Esophagus muscularis mucosa (tissue), 4 donors: Measurements from ENCODE around the gene CPNE7. TPM values are rescaled to one million over a fixed set of nuclear protein-coding genes. Genes with fewer than 3 reads are reported as not detected.

Experiments used
- DNase-seq: peaks from one replicate; pipeline ENCODE4 v3.0.0-alpha.2; 2017; ENCODE audit errors: extremely low spot score
- H3K27ac ChIP-seq, 4 donors: fragments of 200-600 bp; sonication (generic); replicated peaks in 1 of 4; 1 replicate in 3 of 4; 2 replicates in 1 of 4; pipeline ENCODE4 v1.5.1; 2016 to 2019; ENCODE audit warnings: mild to moderate bottlenecking in 1 of 4
- H3K27me3 ChIP-seq, 4 donors: fragments of 200-600 bp; sonication (generic); one replicate each; pipeline versions ENCODE4 v1.5.1 to v1.6.0; 2016 to 2019
- H3K36me3 ChIP-seq, 4 donors: fragments of 200-600 bp; sonication (generic); one replicate each; pipeline ENCODE4 v1.5.1; 2016 to 2019
- H3K4me1 ChIP-seq, 4 donors: fragments of 200-600 bp; sonication (generic); one replicate each; pipeline ENCODE4 v1.5.1; 2016 to 2019
- H3K4me3 ChIP-seq, 4 donors: fragments of 200-600 bp; sonication (generic); 1 replicate in 2 of 4; 2 replicates in 2 of 4; pipeline ENCODE4 v1.5.1; 2016 to 2019; ENCODE audit warnings: mild to moderate bottlenecking in 4 of 4, moderate library complexity in 1 of 4
- H3K9me3 ChIP-seq, 4 donors: fragments of 200-600 bp; sonication (generic); 1 replicate in 3 of 4; 2 replicates in 1 of 4; pipeline ENCODE4 v1.5.1; 2016 to 2019
- EP300 ChIP-seq: sonication (generic); formaldehyde crosslinking; IDR thresholded peaks from one replicate; pipeline ENCODE4 v1.6.1; 2017; ENCODE audit warnings: antibody characterized with exemption
- POLR2A ChIP-seq: fragments of 450-650 bp; IDR thresholded peaks from one replicate; pipeline ENCODE4 v1.6.1; 2017; ENCODE audit warnings: antibody characterized with exemption, moderate library complexity, mild to moderate bottlenecking, low read depth
- POLR2AphosphoS5 ChIP-seq, 2 donors: sonication (generic); formaldehyde crosslinking; IDR thresholded peaks; one replicate each; pipeline ENCODE4 v1.6.1; 2017; ENCODE audit warnings: antibody characterized with exemption in 2 of 2
- WGBS: methylation state at CpG from one replicate; pipeline ENCODE4 v1.1.5; 2018; 5-methylcytosine and 5-hydroxymethylcytosine counted together
- intact Hi-C: fragments of 100-400 bp; cut with DNase I; formaldehyde crosslinking; loops from one replicate; pipeline ENCODE4 v1.15.1; 2023
- total RNA-seq, 4 donors: library from RNA; depleted of rRNA; stranded (reverse); fragments of >200 nt; gene quantifications; one replicate each; pipeline versions ENCODE4 v1.1.0 to v1.2.1, GENCODE V29; 2016
- TF ChIP-seq, protein P1 (sequence below), 3 experiments: fragments of 200-600 bp in 2 of 3; fragments of 450-650 bp in 1 of 3; sonication (generic) in 2 of 3; IDR thresholded peaks; one replicate each; pipeline ENCODE4 v1.5.1; 2017 to 2019; ENCODE audit warnings: antibody characterized with exemption in 3 of 3, mild to moderate bottlenecking in 2 of 3, moderate library complexity in 1 of 3

Gene CPNE7
- total RNA-seq, 4 donors from 2014 or later: 0.83 to 1.7 (median 1.4) TPM; not detected in 1

DNA sequence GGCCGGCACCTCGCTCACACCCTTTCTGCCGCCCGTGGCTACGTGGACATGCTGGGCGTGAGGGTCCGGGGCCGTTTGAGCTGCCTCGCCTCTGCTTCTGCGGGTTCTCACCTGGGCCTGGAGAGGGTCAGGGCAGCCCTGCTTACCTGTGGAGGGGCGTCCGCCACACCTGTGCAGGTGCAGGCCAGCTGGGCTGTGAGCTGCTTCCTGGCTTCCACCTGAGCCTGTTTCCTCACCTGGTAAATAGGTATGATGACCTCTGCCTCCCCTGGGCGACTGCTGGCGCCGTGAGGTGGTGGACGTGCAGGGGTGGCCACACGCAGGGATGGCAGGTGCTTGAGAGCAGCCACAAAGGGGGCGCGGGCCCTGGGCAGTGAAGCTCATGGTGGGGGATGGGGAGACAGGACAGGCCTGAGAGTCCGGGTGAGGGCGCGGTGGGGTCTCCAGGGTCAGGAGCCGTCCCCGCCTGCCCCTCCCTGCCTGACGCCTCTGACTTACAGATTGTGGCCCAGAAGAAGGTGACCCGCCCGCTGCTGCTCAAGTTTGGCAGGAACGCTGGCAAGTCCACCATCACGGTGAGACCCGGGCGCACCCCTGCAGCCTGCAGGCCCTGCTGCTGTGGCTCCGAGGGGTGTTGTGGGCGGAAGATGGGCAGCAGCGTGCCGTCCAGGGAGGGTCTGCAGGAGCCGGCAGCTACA, 7.8 kb downstream of the CPNE7 start:
- WGBS: 88% methylated on average over 28 of the region's 36 CpGs
- intact Hi-C loops: no loop called here
- no peak overlapping the region for H3K27ac ChIP-seq
- no peak overlapping the region for H3K4me3 ChIP-seq
- DNase-seq: no peak
- no peaks in the 10 kb centered on the region for H3K9me3 ChIP-seq
- H3K4me1 ChIP-seq: peaks cover 0 to 6% (median 2%) of the 10 kb centered on the region in 4 donors
- H3K27me3 ChIP-seq: peaks cover 0 to 34% (median 0%) of the 10 kb centered on the region in 4 donors
- H3K36me3 ChIP-seq: no peaks in the 10 kb centered on the region
- no peak for TF ChIP-seq POLR2AphosphoS5 (IDR thresholded peaks at IDR 0.05)
- TF ChIP-seq, protein P1, sequence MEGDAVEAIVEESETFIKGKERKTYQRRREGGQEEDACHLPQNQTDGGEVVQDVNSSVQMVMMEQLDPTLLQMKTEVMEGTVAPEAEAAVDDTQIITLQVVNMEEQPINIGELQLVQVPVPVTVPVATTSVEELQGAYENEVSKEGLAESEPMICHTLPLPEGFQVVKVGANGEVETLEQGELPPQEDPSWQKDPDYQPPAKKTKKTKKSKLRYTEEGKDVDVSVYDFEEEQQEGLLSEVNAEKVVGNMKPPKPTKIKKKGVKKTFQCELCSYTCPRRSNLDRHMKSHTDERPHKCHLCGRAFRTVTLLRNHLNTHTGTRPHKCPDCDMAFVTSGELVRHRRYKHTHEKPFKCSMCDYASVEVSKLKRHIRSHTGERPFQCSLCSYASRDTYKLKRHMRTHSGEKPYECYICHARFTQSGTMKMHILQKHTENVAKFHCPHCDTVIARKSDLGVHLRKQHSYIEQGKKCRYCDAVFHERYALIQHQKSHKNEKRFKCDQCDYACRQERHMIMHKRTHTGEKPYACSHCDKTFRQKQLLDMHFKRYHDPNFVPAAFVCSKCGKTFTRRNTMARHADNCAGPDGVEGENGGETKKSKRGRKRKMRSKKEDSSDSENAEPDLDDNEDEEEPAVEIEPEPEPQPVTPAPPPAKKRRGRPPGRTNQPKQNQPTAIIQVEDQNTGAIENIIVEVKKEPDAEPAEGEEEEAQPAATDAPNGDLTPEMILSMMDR (IDR thresholded peaks at IDR 0.05): no peak
- TF ChIP-seq EP300: no peak
- TF ChIP-seq POLR2A: no peak

DNA sequence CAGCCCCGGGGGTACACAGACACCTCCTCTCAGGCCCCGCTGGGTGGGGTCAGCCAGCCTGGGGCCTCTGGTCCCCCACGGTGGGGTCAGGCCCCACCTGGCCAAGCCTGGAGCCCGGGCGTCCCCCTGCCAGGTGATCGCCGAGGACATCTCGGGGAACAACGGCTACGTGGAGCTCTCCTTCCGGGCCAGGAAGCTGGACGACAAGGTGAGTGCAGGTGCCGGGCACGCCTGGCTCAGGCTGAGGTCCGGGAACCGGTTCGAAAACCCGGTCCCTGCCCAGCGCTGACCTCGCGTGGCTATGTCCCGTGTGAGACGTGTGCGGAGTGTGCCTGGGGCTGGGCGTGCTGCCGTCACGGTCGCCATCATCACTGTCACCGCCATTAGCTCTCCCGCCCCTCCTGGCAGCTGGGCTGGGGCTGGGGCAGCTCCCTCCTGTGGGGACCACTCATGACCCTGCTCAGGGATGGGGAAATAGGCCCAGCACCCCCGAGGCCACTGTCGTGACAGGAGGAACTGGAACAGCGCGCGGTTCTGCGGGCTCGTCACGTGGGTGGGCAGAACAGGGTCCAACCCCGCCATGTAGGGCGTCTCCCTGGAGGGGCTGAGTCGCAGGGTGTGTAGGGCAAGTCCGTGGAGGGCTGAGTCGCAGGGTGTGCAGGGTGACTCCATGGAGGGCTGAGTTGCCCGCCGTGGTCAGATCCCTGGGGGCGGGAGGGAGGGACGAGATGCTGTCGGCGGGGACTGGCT, 8.5 kb downstream of the CPNE7 start:
- no peak for TF ChIP-seq POLR2AphosphoS5 (IDR thresholded peaks at IDR 0.05)
- no peak for TF ChIP-seq POLR2A
- TF ChIP-seq, protein P1 (IDR thresholded peaks at IDR 0.05): no peak
- TF ChIP-seq EP300: no peak
- Histone ChIP-seq H3K9me3 (no peaks in the 10 kb centered on the region), H3K27me3 (peaks cover 0 to 31% (median 0%) of the 10 kb centered on the region in 4 donors), H3K27ac (no peak overlapping the region), H3K36me3 (no peaks in the 10 kb centered on the region), H3K4me1 (peaks cover 0 to 6% (median 2%) of the 10 kb centered on the region in 4 donors), H3K4me3 (no peak overlapping the region)
- 74% methylated on average over 3 of the region's 49 CpGs for WGBS
- DNase-seq: no peak
- intact Hi-C loops: no loop called here

DNA sequence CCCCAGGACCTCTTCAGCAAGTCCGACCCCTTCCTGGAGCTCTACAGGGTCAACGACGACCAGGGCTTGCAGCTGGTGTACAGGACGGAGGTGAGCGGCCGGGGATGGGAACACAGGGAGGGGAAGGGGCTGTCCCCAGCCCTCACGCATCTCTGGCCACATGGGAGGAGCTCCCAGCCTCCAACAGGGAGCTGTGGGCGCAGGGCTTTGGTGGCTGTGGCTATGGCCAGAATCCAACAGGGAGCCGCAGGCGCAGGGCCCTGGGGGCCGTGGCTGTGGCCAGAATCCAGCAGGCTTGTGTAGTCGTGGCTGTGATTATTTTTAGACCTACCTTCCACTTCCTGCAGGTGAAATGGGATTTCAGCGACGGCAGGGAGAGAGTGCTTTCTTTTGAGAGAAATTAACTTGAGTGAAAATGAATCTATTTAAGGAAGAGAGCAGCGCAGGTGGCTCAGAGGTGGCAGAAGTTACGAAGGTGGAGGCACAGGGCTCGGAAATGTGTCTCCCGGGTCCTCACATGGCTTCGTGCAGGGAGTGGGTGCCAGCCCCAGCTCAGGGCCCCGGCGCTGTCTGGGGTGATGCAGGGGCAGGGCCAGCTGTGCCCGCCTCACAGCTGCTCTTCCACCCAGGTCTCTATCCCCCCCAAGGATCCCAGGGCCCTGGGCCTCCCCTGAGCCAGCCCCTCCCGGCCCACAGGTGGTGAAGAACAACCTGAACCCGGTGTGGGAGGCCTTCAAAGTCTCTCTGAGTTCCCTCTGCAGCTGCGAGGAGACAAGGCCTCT, 9.4 kb downstream of the CPNE7 start:
- intact Hi-C loops: no loop called here
- 73% methylated on average over 22 of the region's 25 CpGs for WGBS

DNA sequence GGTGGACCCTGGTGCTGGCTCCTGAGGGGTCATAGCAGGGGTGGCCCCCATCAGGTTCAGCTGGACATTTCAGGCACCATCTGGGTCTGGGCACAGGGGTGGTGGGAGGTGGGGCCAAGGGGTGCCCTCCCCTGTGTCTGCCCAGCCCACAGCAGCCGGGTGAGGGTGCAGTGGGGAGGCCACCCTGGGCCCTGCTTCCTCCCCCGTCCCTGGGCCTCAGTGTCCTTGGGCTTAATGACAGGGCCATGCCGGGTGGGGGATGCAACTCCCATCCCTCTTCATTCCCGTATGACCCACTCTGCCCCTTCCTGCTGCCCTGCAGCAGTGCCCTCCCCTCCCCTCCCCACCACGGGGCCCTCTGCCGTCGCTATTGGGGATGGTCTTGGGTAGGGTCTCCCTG, 10.7 kb downstream of the CPNE7 start:
- no peak overlapping the region for H3K4me3 ChIP-seq
- no peaks in the 10 kb centered on the region for H3K9me3 ChIP-seq
- no peak for TF ChIP-seq EP300
- TF ChIP-seq POLR2A: no peak
- no peak for TF ChIP-seq POLR2AphosphoS5 (IDR thresholded peaks at IDR 0.05)
- TF ChIP-seq, protein P1 (IDR thresholded peaks at IDR 0.05): no peak
- peaks cover 0 to 6% (median 2%) of the 10 kb centered on the region in 4 donors for H3K4me1 ChIP-seq
- H3K36me3 ChIP-seq: no peaks in the 10 kb centered on the region
- intact Hi-C loops: no loop called here
- WGBS: 78% methylated on average over 5 of the region's 7 CpGs
- no peak overlapping the region for H3K27ac ChIP-seq
- no peak for DNase-seq
- peaks cover 0 to 31% (median 0%) of the 10 kb centered on the region in 4 donors for H3K27me3 ChIP-seq

More for the DNA sequence above, 9.4 kb downstream of the CPNE7 start:
- Histone ChIP-seq H3K4me1 (peaks cover 0 to 6% (median 2%) of the 10 kb centered on the region in 4 donors), H3K36me3 (no peaks in the 10 kb centered on the region), H3K27me3 (peaks cover 0 to 31% (median 0%) of the 10 kb centered on the region in 4 donors), H3K27ac (no peak overlapping the region), H3K4me3 (no peak overlapping the region), H3K9me3 (no peaks in the 10 kb centered on the region)
- TF ChIP-seq, protein P1 (IDR thresholded peaks at IDR 0.05): no peak
- TF ChIP-seq EP300 (no peak), POLR2A (no peak), POLR2AphosphoS5 (IDR thresholded peaks at IDR 0.05) (no peak)
- no peak for DNase-seq
